T-helper 17 cell (primary cell): ENCODE results near the gene DUSP22. TPM values are rescaled to one million over a fixed set of nuclear protein-coding genes. Genes with fewer than 3 reads are reported as not detected.

ENCODE experiments used
- ATAC-seq: fragments of 150-1000 bp; cut with Tn5 transposase; 2 replicates; pipeline ENCODE4 v1.10.0; 2021; ENCODE audit warnings: mild to moderate bottlenecking, moderate library complexity
- DNase-seq, 3 donors: peaks; one replicate each; pipeline versions ENCODE4 v3.0.0 to v3.0.0-alpha.2; 2020 to 2021
- H3K9me3 ChIP-seq: one replicate; pipeline ENCODE4 v1.7.0; 2013; ENCODE audit warnings: low read length, mild to moderate bottlenecking; ENCODE audit not compliant: control insufficient read depth, poor library complexity, severe bottlenecking
- H3K27ac Mint-ChIP-seq: one replicate; pipeline ENCODE4 v1.8.0; 2022; ENCODE audit warnings: mild to moderate bottlenecking, moderate library complexity, mixed read lengths
- H3K27me3 Mint-ChIP-seq: one replicate; pipeline ENCODE4 v1.8.0; 2022; ENCODE audit warnings: mixed read lengths
- H3K36me3 Mint-ChIP-seq: one replicate; pipeline ENCODE4 v1.8.0; 2022; ENCODE audit warnings: low read depth, mixed read lengths
- H3K4me1 Mint-ChIP-seq: one replicate; pipeline ENCODE4 v1.8.0; 2022; ENCODE audit warnings: mild to moderate bottlenecking, mixed read lengths
- H3K4me3 Mint-ChIP-seq: one replicate; pipeline ENCODE4 v1.8.0; 2022; ENCODE audit warnings: mild to moderate bottlenecking, moderate library complexity, mixed read lengths
- total RNA-seq, 4 donors: library from RNA in 2 of 4; stranded (reverse) in 2 of 4; gene quantifications; one replicate each; pipeline ENCODE4 v1.2.3 and lab custom pipeline; 2022 to 2026

DUSP22 gene
- total RNA-seq, 2 donors from 2014 or later, result 26.9 to 38.1 TPM

DNA sequence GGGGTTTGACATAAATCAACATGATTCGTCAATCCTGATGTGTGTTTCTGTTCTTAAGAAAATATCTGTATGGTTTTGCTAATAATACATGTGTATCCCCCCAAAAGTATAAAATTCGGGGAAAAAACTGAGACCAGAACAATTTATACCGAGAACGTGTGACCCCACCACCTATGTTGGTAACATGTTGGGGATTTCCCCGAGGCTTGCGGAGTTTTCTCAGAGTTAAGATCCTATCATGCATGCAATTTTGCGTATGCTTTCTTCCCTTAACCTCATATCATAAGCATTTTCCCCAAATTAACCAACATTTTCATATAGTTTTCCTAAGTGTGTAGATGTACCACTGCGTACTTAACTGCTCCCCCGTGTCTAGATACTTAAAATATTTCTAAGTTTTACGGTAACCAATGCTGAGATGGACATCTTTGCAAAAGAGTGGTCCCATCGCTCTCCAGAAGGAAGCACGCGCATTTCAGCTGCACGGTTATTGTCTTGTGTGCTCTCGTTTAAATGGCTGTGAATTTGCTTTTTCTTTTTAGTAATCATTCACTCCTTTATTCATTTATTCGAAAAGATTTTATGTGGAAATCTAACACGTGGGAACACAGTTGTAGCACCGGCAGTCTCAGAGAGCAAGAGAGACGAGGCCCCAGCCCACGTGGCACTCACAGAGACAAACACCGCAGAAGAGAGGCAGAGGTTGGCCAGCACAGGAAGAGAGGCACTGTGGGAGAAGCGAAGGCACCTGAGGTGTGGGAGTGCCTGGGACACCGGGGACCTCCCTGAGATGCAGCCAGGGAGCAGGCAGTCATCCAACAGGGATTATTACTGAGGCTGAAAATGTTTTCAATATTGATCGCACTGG lies 86.0 kb downstream of the DUSP22 start:
- DNase-seq, result no peak
- Mint-ChIP-seq H3K4me3 (no peak overlapping the region), H3K4me1 (no peaks in the 10 kb centered on the region), H3K36me3 (no peaks in the 10 kb centered on the region), H3K27me3 (peaks cover 41% of the 10 kb centered on the region), H3K27ac (no peak overlapping the region)
- ATAC-seq, result no peak
- no peaks in the 10 kb centered on the region for H3K9me3 ChIP-seq

GRCh38 chr6:378958-379409 lies 86.7 kb downstream of the DUSP22 start:
- no peak overlapping the region for H3K4me3 Mint-ChIP-seq
- H3K27me3 Mint-ChIP-seq, result peaks cover 44% of the 10 kb centered on the region
- DNase-seq (no peak), ATAC-seq (peak; percentile 12)
- no peaks in the 10 kb centered on the region for H3K36me3 Mint-ChIP-seq
- no peaks in the 10 kb centered on the region for H3K9me3 ChIP-seq
- H3K4me1 Mint-ChIP-seq, result peaks cover 4% of the 10 kb centered on the region
- no peak overlapping the region for H3K27ac Mint-ChIP-seq

DNA sequence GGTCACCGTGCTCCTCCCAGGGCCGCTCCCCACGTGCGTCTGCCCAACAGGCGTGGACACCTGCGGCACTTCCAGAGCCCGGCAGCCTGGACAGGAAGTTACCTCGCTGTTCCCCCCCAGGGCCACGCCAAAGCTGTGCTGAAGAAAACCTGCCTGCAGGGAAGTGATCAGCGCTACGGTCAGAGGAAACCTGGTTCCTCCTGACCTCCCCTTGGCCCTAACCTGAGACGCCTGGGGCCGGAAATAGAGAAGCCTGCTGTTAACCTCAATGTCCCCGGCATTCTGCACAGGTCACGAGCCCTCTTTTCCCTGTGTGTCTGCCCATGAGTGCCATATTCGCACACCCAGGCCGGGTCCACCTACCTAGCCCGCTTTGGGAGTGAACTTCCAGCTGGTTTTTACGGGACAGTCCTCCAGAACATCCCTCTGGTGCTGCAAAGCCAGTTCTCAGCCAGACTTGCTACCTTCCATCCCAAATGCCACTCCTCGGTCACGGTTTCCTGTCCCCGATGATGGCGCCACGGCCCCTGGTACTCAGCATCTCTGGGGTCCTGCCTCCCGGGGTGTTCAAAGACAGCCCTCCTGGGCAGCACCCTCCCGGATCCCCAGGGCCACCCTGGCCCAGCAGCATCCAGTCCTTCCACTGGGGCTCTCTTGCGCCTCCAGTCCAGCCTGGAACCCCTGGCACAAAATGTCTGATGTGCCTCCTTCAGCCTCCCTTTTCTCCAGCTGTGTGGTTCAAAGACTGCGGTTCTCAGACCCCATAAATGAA lies 87.3 kb downstream of the DUSP22 start:
- Mint-ChIP-seq H3K27ac (no peak overlapping the region), H3K27me3 (peaks cover 45% of the 10 kb centered on the region)
- peak; percentile 46 for ATAC-seq

DNA sequence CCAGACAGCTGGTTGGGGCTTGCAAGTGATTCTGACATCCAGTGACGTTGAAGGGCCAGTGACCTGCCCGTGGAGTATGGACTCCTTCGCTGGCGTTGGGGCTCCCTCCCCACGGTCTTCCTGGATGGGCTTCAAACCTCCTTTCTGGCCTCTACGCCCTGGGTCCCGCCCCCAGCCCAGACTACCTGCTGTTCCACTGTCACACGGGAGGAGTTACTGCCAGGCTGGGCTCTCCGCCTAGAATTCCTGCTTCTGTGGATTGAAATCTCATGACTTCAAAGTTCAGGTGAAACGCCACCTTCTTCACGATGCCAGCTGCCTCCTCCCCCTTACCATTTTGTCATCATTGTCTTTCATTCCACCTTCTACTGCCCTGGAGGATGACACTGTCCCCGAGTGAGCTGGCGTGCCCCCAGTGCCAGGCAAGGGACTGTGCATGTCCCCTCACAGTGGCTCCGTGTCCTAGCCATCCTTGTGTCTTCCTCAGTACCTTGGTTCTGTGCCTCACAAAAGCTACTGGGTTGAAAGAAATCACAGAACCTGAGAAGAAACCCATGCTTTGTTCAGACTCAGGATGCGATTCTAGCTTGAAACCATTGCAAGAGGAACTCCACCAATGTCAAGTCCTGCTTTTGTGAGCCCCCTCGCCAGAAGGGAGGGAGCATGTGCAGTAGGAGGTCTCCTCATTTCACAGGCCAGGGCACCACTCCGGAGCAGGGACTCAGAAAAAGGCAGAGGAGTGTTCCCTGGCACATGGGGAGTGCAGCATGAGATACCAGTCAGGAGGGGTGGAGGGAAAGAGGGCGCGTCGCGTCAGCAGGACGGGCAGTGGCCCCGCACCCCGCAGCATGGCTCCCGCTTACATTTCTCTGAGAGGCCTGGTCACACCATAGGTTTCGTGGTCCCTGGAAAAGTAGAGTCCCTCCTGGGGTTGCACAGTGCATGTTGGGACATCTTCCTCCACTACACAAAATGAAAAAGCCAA lies 88.2 kb downstream of the DUSP22 start:
- no peak for ATAC-seq
- Mint-ChIP-seq H3K36me3 (no peaks in the 10 kb centered on the region), H3K4me3 (no peak overlapping the region), H3K4me1 (peaks cover 4% of the 10 kb centered on the region), H3K27me3 (peaks cover 44% of the 10 kb centered on the region), H3K27ac (no peak overlapping the region)
- no peak for DNase-seq
- no peaks in the 10 kb centered on the region for H3K9me3 ChIP-seq

More for the DNA sequence above, 87.3 kb downstream of the DUSP22 start:
- H3K9me3 ChIP-seq, result no peaks in the 10 kb centered on the region
- Mint-ChIP-seq H3K36me3 (no peaks in the 10 kb centered on the region), H3K4me3 (no peak overlapping the region), H3K4me1 (peaks cover 4% of the 10 kb centered on the region)
- DNase-seq, result no peak

DNA sequence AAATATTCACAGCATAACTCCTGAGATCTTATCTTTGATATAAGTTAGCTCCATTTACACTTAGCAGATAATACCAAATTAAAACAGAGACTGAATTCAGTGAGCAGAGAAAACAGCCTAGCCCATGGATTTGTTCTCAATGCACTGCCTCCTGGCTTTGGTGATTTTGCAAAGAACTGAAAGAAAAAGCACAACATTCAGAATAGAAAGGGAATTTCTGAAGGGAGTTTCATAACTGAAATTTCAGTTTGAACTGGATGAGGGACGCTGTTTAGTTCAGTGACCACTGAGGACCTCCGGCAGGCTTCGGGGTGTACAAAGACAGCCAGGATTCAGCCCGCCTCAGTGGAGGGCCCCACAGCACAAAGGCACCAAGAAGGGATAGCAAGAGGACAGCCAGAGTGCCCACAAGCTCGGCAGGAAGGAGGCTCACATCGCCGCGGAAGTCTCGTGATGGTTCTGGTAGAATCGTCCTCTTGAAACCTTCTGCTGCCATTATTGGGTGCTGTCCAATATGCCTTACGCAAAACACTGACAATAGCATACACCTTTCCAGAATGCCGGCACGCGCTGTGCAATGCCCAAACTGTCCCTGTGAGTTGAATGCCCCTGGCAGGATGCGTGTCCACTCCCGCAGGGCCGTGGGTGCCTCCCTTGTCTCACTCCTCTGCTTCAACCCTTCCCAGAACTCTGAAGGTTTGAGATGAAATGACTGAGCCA lies 89.6 kb downstream of the DUSP22 start:
- no peaks in the 10 kb centered on the region for H3K9me3 ChIP-seq
- Mint-ChIP-seq H3K4me1 (peaks cover 4% of the 10 kb centered on the region), H3K27me3 (peaks cover 46% of the 10 kb centered on the region), H3K36me3 (no peaks in the 10 kb centered on the region), H3K4me3 (no peak overlapping the region), H3K27ac (no peak overlapping the region)
- ATAC-seq (no peak), DNase-seq (no peak)

DNA sequence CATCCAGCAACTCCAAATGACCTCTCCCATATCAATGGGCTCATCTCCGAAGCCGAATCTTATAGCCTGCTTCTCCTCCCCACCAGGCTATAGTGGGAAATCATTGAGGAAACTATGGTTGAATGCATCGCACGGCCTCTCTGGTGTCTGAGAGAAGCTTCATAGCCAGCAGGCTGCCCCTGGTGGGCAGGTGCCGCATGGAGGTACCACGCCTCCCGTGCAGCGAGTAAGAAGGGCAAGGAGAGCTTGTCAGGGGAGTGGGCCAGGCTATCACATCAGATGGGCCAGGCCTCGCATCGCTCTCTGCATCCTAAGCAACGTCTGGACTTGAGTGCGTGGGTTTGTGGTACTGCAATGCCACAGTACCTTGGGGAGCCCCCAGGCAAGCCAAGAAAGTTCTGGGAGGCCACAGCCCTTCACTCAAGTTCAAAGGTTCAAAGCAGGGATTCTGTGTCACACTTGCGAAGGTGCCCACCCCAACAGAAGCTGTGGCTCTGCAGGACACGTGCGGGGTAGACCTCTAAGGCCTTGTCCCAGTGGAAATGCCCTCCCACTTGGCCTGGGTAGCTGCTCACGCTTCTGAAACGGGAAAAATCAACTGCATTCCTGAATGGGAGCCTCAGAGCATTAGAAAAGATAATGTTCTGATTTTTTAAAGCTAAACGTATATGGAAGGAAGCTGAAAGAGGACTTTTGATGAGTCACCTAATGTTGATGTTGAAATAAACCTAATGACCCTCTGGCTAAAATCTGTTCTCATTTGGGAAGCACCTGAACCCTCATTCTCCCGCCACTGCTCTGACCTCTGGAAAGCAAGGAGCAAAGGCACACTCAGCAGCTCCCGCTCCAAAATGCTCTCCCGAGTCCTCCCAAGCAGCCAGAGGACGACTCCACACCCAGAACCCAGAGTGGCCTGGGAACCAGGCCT lies 90.9 kb downstream of the DUSP22 start:
- H3K9me3 ChIP-seq, result no peaks in the 10 kb centered on the region
- H3K27ac Mint-ChIP-seq, result no peak overlapping the region
- peaks cover 49% of the 10 kb centered on the region for H3K27me3 Mint-ChIP-seq
- H3K4me1 Mint-ChIP-seq, result peaks cover 4% of the 10 kb centered on the region
- no peak overlapping the region for H3K4me3 Mint-ChIP-seq
- H3K36me3 Mint-ChIP-seq, result no peaks in the 10 kb centered on the region
- DNase-seq (no peak), ATAC-seq (no peak)

- ATAC-seq (no peak), DNase-seq (no peak)
- no peaks in the 10 kb centered on the region for H3K9me3 ChIP-seq
- Mint-ChIP-seq H3K27ac (no peak overlapping the region), H3K4me1 (peaks cover 4% of the 10 kb centered on the region), H3K36me3 (no peaks in the 10 kb centered on the region), H3K27me3 (peaks cover 50% of the 10 kb centered on the region), H3K4me3 (no peak overlapping the region)
Observed at GRCh38 chr6:383856-384255, 91.6 kb downstream of the DUSP22 start.

GRCh38 chr6:384898-385297 lies 92.6 kb downstream of the DUSP22 start:
- no peaks in the 10 kb centered on the region for H3K9me3 ChIP-seq
- Mint-ChIP-seq H3K27ac (no peak overlapping the region), H3K4me1 (peaks cover 10% of the 10 kb centered on the region), H3K4me3 (no peak overlapping the region), H3K36me3 (no peaks in the 10 kb centered on the region), H3K27me3 (peaks cover 56% of the 10 kb centered on the region)
- no peak for ATAC-seq
- no peak for DNase-seq

- Mint-ChIP-seq H3K27me3 (peaks cover 59% of the 10 kb centered on the region), H3K4me1 (peaks cover 16% of the 10 kb centered on the region), H3K27ac (no peak overlapping the region), H3K36me3 (no peaks in the 10 kb centered on the region), H3K4me3 (no peak overlapping the region)
- no peak for DNase-seq
- H3K9me3 ChIP-seq, result no peaks in the 10 kb centered on the region
- ATAC-seq, result no peak
Observed at GRCh38 chr6:385614-386013, 93.3 kb downstream of the DUSP22 start.

DNA sequence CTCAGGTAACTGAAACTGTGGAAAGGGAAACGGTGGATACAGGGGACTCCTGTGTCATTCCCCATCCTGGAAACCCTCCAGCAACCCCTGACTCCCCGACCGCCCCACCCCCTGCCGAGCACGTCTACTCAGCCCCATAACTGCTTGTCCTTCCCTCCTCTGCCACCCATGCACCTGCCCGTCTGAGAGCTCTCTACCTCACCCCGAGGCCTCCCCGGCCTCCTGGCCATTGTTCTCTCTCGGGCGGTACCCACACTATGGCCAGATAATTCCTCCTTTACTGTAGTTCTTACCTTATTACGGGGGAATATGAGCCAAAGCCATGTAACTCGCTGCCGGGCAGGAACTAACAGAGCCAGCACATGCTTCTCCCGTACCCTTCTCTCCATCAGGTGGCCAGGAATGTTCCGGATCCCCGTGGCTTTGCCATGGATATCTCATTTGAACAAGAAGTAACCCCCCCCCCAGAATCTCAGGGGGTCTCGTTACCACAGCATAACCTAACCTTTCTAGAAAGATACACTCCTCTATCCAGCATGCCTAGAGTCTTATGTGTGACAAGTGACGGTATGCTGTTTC lies 94.5 kb downstream of the DUSP22 start:
- DNase-seq (no peak), ATAC-seq (no peak)
- Mint-ChIP-seq H3K4me1 (peaks cover 22% of the 10 kb centered on the region), H3K36me3 (no peaks in the 10 kb centered on the region), H3K27me3 (peaks cover 52% of the 10 kb centered on the region), H3K4me3 (no peak overlapping the region), H3K27ac (no peak overlapping the region)
- H3K9me3 ChIP-seq, result no peaks in the 10 kb centered on the region

DNA sequence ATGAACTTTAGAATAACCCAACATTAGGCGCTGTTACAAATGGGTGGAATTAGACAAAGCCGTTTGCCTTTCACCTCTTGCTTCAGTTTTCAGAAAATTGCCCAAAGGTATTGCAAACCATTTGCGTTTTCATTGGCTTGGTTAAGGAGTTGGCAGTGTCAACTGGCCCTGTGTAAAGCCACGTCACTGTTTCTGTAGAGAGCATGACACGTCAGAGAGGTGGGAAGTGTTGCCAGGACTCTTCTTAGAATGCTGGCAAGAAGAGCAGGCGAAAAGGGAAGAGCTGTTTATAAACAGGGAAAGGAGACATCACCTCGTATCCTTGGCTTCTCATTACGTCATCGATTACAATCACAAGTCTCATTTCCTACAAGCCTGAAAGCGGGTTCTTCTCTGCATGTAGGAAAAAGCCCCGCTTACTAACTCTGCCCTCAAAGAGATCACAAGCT lies 95.0 kb downstream of the DUSP22 start:
- H3K4me3 Mint-ChIP-seq, result no peak overlapping the region
- H3K27ac Mint-ChIP-seq, result no peak overlapping the region
- no peaks in the 10 kb centered on the region for H3K9me3 ChIP-seq
- no peaks in the 10 kb centered on the region for H3K36me3 Mint-ChIP-seq
- DNase-seq (no peak), ATAC-seq (no peak)
- H3K27me3 Mint-ChIP-seq, result peaks cover 47% of the 10 kb centered on the region
- peaks cover 22% of the 10 kb centered on the region for H3K4me1 Mint-ChIP-seq
